IPS DF 6.9 (cell line): ENCODE results near the gene HSF2.
A peak's percentile ranks its signal among the peaks of the same experiment; 100 is the strongest.
"Not testable (repeated sequence)": the region's sequence is repeated elsewhere in the genome, so short reads cannot be mapped to it uniquely, and the experiment has no call there.

Experiments
- DNase-seq: peaks from one replicate; pipeline ENCODE4 v3.0.0-alpha.2; 2013; ENCODE audit warnings: low read depth, low spot score
- H3K27ac ChIP-seq: one replicate; pipeline ENCODE4 v1.5.1; 2013; ENCODE audit warnings: low read length, control low read depth
- H3K27me3 ChIP-seq: 2 replicates; pipeline ENCODE4 v1.6.1; 2013; ENCODE audit warnings: mild to moderate bottlenecking, low read length; ENCODE audit not compliant: control insufficient read depth, insufficient read depth
- H3K36me3 ChIP-seq: 2 replicates; pipeline ENCODE4 v1.6.1; 2013; ENCODE audit warnings: low read length; ENCODE audit not compliant: control insufficient read depth, insufficient read depth
- H3K4me1 ChIP-seq: 2 replicates; pipeline ENCODE4 v1.6.1; 2013; ENCODE audit warnings: low read length; ENCODE audit not compliant: control insufficient read depth, insufficient read depth
- H3K4me3 ChIP-seq: 2 replicates; pipeline ENCODE4 v1.5.1; 2013; ENCODE audit warnings: mild to moderate bottlenecking, low read length
- H3K9me3 ChIP-seq: 2 replicates; pipeline ENCODE4 v1.6.1; 2013; ENCODE audit warnings: low read length, inconsistent platforms; ENCODE audit not compliant: control insufficient read depth, insufficient read depth
- WGBS: extraction: QIAGEN DNeasy Blood & Tissue Kit; methylation state at CpG from one replicate; pipeline ENCODE4 v1.1.7; 2013; ENCODE audit warnings: mixed read lengths, missing lambda C conversion rate; ENCODE audit not compliant: insufficient read length, insufficient coverage; 5-methylcytosine and 5-hydroxymethylcytosine counted together

HSF2 gene

DNA sequence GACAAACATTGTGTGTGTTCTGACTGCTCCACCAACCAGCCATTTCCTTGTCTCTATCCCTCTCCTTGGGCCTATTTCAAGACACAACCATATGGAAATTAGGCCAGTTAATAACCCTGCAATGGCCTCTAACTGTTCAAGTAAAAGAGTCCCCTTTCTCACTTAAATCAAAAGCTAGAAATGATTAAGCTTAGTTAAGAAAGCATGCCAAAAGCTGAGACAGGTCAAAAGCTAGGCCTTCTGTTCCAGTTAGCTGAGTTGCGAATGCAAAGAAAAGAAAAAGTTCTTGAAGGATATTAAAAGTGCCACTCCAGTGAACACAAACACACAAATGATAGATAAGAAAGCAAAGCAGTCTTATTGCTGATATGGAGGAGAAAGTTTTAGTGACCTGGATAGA is 49.6 kb downstream of the HSF2 start:
- H3K36me3 ChIP-seq = no peaks in the 10 kb centered on the region; the same call in 1 of the 2 replicates
- no peak for DNase-seq
- no CpG with 5 or more reads among the region's 1 CpG for WGBS
- no peak overlapping the region for H3K4me3 ChIP-seq
- no peak overlapping the region for H3K27ac ChIP-seq
- H3K9me3 ChIP-seq = no peaks in the 10 kb centered on the region
- H3K4me1 ChIP-seq = no peaks in the 10 kb centered on the region
- H3K27me3 ChIP-seq = no peaks in the 10 kb centered on the region

DNA sequence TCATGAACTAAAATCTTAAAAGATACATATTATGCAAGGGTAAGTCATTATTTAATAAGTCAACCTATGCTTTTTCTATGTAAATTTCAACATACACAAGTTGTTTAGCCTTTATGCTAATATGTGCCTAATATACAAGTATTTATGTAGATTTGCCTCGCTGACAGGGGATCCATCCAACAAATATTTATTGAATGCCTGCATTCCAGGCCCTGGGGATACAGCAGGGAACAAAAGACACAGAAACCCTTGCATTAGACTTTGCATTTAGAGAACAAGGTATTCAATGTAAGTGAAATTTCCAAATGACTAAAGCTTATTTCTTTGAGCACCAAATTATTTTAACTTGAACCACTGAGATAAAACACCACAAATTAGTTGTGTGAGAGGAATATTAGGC is 53.1 kb downstream of the HSF2 start:
- no peak for DNase-seq
- H3K4me3 ChIP-seq = no peak overlapping the region
- no CpG with 5 or more reads among the region's 1 CpG for WGBS
- no peaks in the 10 kb centered on the region for H3K27me3 ChIP-seq
- H3K4me1 ChIP-seq = no peaks in the 10 kb centered on the region
- H3K9me3 ChIP-seq = no peaks in the 10 kb centered on the region
- H3K36me3 ChIP-seq = no peaks in the 10 kb centered on the region; the same call in 1 of the 2 replicates
- no peak overlapping the region for H3K27ac ChIP-seq

DNA sequence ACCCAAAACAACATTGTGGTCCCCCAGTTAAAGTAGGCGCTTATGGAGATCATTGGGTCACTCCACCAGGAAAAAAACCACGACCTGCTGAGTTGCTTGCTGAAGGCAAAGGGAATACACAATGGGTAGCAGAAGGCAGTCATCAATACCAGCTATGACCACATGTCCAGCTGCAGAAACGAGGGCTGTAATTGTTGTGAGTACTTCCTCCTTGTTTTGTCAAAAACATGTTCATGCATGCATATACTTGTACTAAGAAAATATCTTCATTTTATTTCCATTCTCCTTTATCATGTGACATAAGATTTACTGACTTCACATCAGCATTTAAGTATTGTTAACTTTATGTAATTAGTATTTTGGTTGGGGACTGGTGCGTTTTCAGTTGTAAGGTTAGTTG is 55.2 kb downstream of the HSF2 start:
- no peaks in the 10 kb centered on the region for H3K4me1 ChIP-seq
- no peaks in the 10 kb centered on the region; the same call in 1 of the 2 replicates for H3K36me3 ChIP-seq
- no CpG with 5 or more reads among the region's 4 CpGs for WGBS
- H3K4me3 ChIP-seq = no peak overlapping the region
- DNase-seq = no peak
- H3K27me3 ChIP-seq = no peaks in the 10 kb centered on the region
- no peak overlapping the region for H3K27ac ChIP-seq
- H3K9me3 ChIP-seq = no peaks in the 10 kb centered on the region

DNA sequence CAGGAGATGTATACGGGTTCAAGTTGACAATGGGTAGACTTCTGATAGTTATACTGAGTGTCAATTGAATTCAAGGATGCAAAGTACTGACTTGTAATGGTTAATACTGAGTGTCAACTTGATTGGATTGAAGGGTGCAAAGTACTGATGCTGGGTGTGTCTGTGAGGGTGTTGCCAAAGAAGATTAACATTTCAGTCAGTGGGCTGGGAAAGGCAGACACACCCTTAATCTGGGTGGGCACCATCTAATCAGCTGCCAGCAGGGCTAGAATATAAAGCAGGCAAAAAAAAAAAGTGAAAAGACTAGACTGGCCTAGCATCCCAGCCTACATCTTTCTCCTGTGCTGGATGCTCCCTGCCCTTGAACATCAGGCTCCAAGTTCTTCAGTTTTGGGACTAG is 55.7 kb downstream of the HSF2 start:
- H3K36me3 ChIP-seq, H3K27ac ChIP-seq, H3K27me3 ChIP-seq, H3K4me1 ChIP-seq, DNase-seq, H3K4me3 ChIP-seq, H3K9me3 ChIP-seq: not testable (repeated sequence)
- no CpG with 5 or more reads among the region's 1 CpG for WGBS

DNA sequence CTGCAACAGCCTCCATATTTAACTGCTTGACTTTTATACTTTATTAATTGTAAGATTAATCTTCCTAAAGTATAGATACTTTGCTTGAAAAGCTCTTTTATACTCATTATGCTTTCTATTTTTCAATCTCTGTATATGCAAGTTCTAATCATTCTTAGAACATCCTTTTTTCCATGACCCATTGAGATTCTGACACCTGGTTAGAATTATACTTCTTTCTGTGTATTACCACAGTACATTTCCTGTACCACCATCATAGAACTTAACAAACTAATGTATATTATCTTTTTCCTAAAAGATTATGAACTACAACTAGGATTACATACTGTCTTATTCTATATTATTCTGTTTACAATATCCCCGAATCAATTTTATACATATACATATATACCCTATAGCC is 58.6 kb downstream of the HSF2 start:
- H3K27me3 ChIP-seq = no peaks in the 10 kb centered on the region
- H3K4me1 ChIP-seq = no peaks in the 10 kb centered on the region; the same call in 1 of the 2 replicates
- no peak for DNase-seq
- no peaks in the 10 kb centered on the region for H3K36me3 ChIP-seq
- 100% methylated on average over 1 of the region's 1 CpG for WGBS
- no peak overlapping the region for H3K4me3 ChIP-seq
- no peaks in the 10 kb centered on the region for H3K9me3 ChIP-seq
- H3K27ac ChIP-seq = no peak overlapping the region

DNA sequence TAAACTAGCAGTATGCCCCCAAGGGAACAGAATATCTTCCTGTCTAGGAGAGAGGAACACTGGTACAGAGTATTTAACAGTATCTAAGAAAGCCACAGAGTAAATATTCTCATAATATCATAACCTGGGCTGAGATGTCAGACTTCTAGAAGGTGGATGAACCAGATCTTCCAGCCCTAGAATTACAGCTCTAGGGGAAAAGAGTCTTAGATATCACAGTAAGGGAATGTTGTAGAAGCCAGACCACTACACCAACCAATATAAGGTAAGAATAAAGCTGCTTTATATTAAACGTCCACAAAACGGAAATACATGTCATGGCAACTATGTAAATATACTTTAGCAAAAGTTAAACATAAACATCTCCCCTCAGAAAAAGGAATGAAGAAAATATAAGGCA is 59.8 kb downstream of the HSF2 start:
- Histone ChIP-seq H3K27ac (no peak overlapping the region), H3K36me3 (no peaks in the 10 kb centered on the region), H3K4me3 (no peak overlapping the region), H3K27me3 (no peaks in the 10 kb centered on the region), H3K4me1 (no peaks in the 10 kb centered on the region; the same call in 1 of the 2 replicates), H3K9me3 (no peaks in the 10 kb centered on the region)
- DNase-seq = no peak
- WGBS = no CpG with 5 or more reads among the region's 2 CpGs

DNA sequence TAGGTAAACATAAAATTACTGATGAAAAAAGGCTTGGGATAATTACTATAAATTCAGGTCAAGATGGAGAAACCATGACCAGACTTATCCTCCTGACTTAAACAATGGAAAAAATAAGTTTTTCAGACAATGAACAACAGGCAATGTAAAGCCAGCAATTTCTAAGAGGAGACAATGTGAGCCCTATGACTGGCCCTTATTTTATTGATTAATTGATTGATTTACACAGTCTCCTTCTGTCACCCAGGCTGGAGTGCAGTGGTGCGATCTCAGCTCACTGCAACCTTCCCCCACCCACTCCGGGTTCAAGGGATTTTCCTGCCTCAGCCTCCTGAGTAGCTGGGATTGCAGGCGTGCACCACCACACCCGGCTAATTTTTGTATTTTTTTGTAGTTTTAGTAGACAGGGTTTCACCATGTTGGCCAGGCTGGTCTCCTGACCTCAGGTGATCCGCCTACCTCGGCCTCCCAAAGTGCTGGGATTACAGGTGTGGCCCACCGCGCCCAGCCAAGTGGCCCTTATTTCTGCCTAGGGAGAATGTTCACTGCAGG is 60.5 kb downstream of the HSF2 start:
- H3K4me3 ChIP-seq, DNase-seq, H3K9me3 ChIP-seq, H3K36me3 ChIP-seq, H3K27ac ChIP-seq, H3K4me1 ChIP-seq, H3K27me3 ChIP-seq: not testable (repeated sequence)
- no CpG with 5 or more reads among the region's 8 CpGs for WGBS

DNA sequence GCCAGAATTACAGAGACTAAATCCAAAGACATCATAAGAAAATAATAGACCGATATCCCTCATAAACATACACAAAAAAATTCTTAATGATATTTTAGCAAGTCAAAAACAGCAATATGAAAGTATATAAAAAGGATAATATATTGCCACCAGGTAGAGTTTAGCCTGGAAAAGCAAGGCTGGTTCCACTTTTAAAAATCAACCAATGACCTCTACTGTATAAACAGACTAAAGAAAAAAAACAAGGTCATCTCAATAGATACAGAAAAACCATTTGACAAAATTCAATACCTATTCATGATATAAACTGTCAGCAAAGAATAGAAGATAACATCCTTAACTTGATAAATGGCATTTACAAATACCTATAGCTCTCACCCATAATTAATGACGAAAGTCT is 62.4 kb downstream of the HSF2 start:
- DNase-seq = no peak
- no CpG with 5 or more reads among the region's 2 CpGs for WGBS
- Histone ChIP-seq H3K36me3 (no peaks in the 10 kb centered on the region), H3K27ac (no peak overlapping the region), H3K9me3 (no peaks in the 10 kb centered on the region), H3K4me3 (no peak overlapping the region), H3K4me1 (no peaks in the 10 kb centered on the region; the same call in 1 of the 2 replicates), H3K27me3 (no peaks in the 10 kb centered on the region)

DNA sequence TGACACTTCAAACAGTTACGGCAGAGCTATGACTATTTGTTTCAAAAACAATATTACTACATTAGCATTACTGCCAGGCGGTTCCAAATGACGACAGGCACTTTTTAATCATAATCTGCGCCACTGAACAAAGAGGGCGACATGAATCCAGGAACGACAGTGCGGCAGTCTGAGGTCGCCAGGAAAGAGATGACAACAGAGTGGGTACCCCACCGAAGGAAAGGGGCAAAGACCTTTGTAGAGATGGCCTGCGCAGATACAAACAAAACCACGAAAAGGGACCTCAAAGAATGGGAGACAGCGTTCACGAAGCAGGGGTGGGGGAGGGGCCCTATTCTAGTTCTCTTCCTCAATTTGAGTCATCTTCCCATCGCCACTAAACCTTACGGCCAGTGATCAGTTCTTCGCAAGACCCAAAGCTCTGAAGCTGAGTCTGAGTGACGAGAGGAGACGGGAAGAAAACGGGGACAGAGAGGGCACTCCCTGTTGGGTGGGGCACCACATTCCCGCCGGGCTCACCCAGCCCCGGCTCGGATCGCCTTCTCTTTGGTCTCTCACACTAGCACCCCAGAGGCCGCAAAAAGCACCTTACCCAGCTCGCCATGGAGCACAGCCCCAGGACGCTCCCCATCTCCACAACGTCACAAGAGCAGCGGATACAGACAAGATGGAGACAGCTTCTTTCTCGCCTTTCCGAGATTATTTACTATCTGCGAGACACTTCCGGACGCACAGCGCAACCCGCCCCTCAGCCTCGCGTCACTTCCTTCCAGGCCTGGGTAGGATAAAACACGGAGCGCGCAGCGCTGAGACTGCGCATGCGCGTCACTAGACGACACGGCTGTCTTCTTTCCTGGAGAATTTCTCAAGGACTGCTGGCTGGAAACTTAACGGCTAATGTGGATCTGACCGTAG is 71.9 kb downstream of the HSF2 start, which contains the start of gene SERINC1:
Gene SERINC1, minus strand, starts transcription at position 701 of the 915 bp plus-strand sequence. Its CDS starts 70 bp downstream, at position 631.
- Histone ChIP-seq H3K4me3 (peak within 1 kb of the TSS; percentile 77), H3K9me3 (no peaks in the 10 kb centered on the region), H3K27me3 (no peaks in the 10 kb centered on the region), H3K4me1 (no peaks in the 10 kb centered on the region), H3K27ac (no peak within 1 kb of the TSS), H3K36me3 (no peaks in the 10 kb centered on the region)
- no CpG with 5 or more reads among the region's 49 CpGs for WGBS
- peak; percentile 57 for DNase-seq

DNA sequence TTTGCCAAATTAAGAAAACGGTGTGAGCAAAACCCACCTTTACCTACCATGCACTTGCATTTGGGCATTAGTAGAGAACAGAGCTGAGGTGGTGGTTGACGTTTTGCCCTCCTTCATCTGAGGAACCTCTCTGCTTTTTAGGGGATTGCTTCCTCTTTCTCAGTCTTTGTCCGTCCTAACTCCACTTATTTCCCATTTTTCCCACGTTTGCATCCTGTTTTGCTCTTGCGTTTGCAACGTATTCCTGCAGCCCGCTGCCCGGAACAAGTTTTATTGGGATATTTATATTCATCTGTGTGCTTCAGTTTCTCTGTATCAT is 72.5 kb downstream of the HSF2 start:
- no CpG with 5 or more reads among the region's 8 CpGs for WGBS
- Histone ChIP-seq H3K4me1 (no peaks in the 10 kb centered on the region), H3K4me3 (peak overlapping the region; percentile 77; the same call in 1 of the 2 replicates), H3K27ac (no peak overlapping the region), H3K27me3 (no peaks in the 10 kb centered on the region), H3K9me3 (no peaks in the 10 kb centered on the region), H3K36me3 (no peaks in the 10 kb centered on the region)
- no peak for DNase-seq

DNA sequence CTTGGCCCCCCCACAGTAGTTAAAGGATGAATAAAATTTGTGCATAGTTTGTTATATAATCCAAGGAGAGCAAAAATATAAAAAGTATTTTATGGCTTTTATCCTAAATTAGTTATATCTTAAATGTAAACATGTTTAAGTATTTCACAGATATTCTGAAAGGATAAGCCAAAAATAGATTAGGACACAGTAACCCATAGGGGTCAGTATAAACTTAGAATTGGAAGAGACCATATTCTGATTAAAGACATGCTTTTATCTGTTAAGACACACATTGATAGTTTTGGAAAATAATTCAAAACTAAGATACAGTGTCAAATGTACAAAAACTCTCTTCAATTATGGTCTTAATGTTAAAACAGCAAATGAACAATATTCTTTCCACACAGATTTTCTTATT is 76.7 kb downstream of the HSF2 start:
- Histone ChIP-seq H3K9me3 (no peaks in the 10 kb centered on the region), H3K27ac (no peak overlapping the region), H3K4me1 (no peaks in the 10 kb centered on the region), H3K4me3 (no peak overlapping the region), H3K27me3 (no peaks in the 10 kb centered on the region), H3K36me3 (no peaks in the 10 kb centered on the region)
- DNase-seq = no peak
